ENCODE results near the gene AP1AR.

The AP1AR gene

DNA sequence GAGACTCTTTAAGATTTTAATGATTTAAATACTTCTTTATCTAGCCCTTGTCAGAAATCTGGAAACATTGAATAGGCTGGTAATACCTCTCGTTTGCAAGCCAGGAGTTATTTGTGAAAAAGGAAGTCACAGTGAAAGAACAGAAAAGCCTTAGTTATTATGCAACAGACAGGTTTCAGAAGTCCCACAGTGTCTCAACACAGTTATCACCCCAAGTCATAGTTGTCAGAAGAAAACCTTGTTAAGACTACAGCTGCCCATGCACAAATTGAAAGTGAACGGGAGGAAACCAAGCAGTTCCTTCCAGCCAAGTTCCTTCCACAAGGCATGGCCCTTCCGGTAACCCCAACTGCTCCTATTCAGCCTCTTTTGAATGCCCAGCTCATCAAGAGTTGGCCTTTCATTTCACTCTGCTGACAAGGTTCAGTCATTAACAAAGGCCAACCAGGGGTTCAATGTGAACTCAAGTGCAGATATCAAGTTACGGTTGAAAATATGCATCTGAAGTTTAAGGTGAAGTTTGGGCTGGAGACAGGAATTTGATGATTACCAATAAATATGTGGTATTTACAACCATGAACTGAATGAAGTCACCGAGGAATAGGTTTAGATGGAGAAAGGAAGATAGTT, 81.1 kb downstream of the AP1AR start:
- no peak for DNase-seq (ENCODE audit: low read depth)

DNA sequence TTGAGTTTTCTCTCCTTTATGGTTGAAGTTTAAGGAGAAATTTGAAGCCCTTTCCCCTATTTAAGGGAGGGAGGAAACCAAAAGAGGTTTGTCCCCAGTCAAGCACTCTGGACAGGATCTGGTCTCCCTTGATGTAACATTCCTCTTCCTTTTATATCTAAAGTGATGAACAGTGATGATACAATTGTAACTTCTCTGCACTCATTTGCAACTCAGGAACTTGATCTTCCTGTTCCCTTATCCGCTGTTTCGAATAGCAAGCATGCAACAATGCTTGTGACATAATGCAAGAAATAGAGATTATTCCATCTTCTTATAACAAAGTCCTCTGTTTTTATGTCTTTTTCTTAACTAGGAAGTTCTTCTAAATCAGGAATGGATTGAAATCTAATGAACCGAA, 83.9 kb downstream of the AP1AR start:
- DNase-seq (ENCODE audit: low read depth) = no peak

- no peak for DNase-seq (ENCODE audit: low read depth)
These were observed 84.8 kb downstream of the AP1AR start for GRCh38 chr4:112316360-112316759.

DNA sequence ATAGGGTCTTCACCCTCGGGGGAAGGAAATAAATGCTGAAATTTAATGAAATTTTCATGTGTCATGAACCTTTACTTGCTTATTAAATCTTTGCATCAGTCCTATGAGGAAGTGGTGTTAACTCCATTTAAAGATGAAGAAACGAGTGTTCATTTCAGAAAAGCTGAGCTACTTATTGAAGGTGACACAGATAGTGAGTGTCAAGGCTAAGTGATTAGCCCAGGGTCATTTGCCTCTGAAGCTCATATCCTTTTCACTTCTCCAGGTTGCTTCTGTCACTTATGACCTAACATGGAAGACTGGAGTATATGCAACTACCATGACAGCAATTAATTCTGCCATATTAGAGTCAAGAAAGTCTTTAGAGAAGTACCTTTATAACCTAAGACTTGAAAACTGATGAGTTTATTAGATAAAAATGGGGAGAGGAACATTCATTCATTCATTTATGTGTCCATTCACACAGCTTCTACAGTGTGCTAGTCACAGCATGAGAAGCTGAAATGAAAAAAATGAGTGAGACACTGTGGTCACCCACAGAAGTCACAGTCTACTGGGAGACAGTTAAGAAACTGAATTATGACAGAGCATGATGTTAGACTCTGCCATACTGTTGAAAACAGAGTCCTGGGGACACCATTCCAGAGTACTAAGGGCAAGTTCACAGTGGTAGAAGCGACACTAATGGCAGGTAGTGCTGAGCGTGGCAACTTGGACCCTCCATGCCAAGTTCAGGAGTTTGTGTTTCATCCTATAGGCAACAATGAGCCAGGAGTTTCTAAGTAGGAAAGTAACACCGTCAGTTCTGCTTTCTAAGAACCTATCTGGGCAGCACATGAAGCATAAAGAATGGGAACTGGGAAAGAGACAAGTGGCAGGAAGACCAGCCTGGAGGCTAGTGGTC, 86.9 kb downstream of the AP1AR start:
- DNase-seq (ENCODE audit: low read depth) = no peak

Measured in stimulated activated CD8-positive, alpha-beta memory T cell treated with anti-CD3 and anti-CD28 coated beads, Interleukin-15, amount 100 ng/mL, for 24 hours (primary cell).